K562 (cell line): ENCODE results near the gene ACSS1. TPM values are rescaled to one million over a fixed set of nuclear protein-coding genes. Genes with fewer than 3 reads are reported as not detected.

Experiments
- ATAC-seq: fragments of 200-7000 bp; cut with Tn5 transposase; 3 replicates; pipeline ENCODE4 v1.9.1; 2020; ENCODE audit warnings: moderate library complexity
- BruUV-seq: library from RNA; stranded (reverse); fragments of 400-500 nt; replicated peaks from 2 replicates; lab custom pipeline; 2021; lab: Mats Ljungman, UMichigan
- CTCF ChIA-PET: fragments of 300-600 bp; formaldehyde crosslinking; extraction: SDS; loops from one replicate; lab custom pipeline; 2021; ENCODE audit warnings: low intra/inter-chr PET ratio; lab: Yijun Ruan, JAX
- POLR2A ChIA-PET: fragments of 300-600, 350-650 bp; sonication (Branson Sonifier 250); formaldehyde crosslinking; extraction: SDS; loops from one replicate; lab custom pipeline; 2021; ENCODE audit warnings: antibody characterized with exemption, inconsistent platforms; lab: Yijun Ruan, JAX
- DNase-seq, 4 experiments: peaks; one replicate each; pipeline versions ENCODE4 v3.0.0 to v3.0.0-alpha.2; 2011 to 2018; ENCODE audit warnings: low spot score in 3 of 4, mixed read lengths in 3 of 4; ENCODE audit errors: extremely low read depth in 1 of 4
- FAIRE-seq: peaks from 2 replicates; lab custom pipeline; 2011; peaks lifted over from hg19 to GRCh38; lab: Jason Lieb, UNC
- H2AFZ ChIP-seq: 2 replicates; pipeline ENCODE4 v1.6.0; 2011; ENCODE audit warnings: low read depth, low read length, control low read depth, inconsistent platforms
- H3K27ac ChIP-seq: fragments of 200-600 bp; 3 replicates; pipeline ENCODE4 v1.8.0; 2011; ENCODE audit warnings: low read depth, mild to moderate bottlenecking, control low read depth, inconsistent platforms, low read length, moderate library complexity, mixed read lengths; ENCODE audit errors: extremely low read depth
- H3K27me3 ChIP-seq, 2 experiments: fragments of 300-600 bp in 1 of 2; 2 replicates in 1 of 2; 3 replicates in 1 of 2; pipeline versions ENCODE4 v1.6.0 to v1.8.0; 2011; ENCODE audit warnings: inconsistent platforms in 2 of 2, low read length in 2 of 2, mild to moderate bottlenecking in 1 of 2, mixed read lengths in 1 of 2, moderate library complexity in 1 of 2; ENCODE audit not compliant: control insufficient read depth in 2 of 2, insufficient read depth in 2 of 2
- H3K36me3 ChIP-seq: fragments of 300-600 bp; 3 replicates; pipeline ENCODE4 v1.8.0; 2011; ENCODE audit warnings: mild to moderate bottlenecking, low read length, inconsistent platforms; ENCODE audit not compliant: control insufficient read depth, insufficient read depth
- H3K4me1 ChIP-seq, 2 experiments: fragments of 200-600 bp in 1 of 2; replicated peaks in 1 of 2; 2 replicates in 1 of 2; 3 replicates in 1 of 2; pipeline versions ENCODE4 v1.5.1 to v1.8.0; 2011; ENCODE audit warnings: inconsistent platforms in 2 of 2, low read length in 2 of 2, mild to moderate bottlenecking in 1 of 2, mixed read lengths in 1 of 2, moderate library complexity in 1 of 2; ENCODE audit not compliant: control insufficient read depth in 2 of 2, insufficient read depth in 2 of 2
- H3K4me2 ChIP-seq: 2 replicates; pipeline ENCODE4 v1.6.1; 2011; ENCODE audit warnings: low read length, control low read depth, inconsistent platforms, mixed read lengths; ENCODE audit not compliant: insufficient read depth
- H3K4me3 ChIP-seq: fragments of 200-600 bp; sonication (generic), shearing (Covaris generic); 2 replicates; pipeline ENCODE4 v1.5.1; 2016; ENCODE audit warnings: control low read depth, inconsistent platforms
- H3K79me2 ChIP-seq: fragments of 200-600 bp; 3 replicates; pipeline ENCODE4 v1.8.0; 2011; ENCODE audit warnings: low read length, inconsistent platforms; ENCODE audit not compliant: control insufficient read depth, insufficient read depth
- H3K9ac ChIP-seq, 2 experiments: 2 replicates each; pipeline versions ENCODE4 v1.6.0 to v1.6.1; 2011; ENCODE audit warnings: low read depth in 2 of 2, low read length in 2 of 2, control low read depth in 1 of 2, inconsistent platforms in 1 of 2, mild to moderate bottlenecking in 1 of 2, mixed read lengths in 1 of 2; ENCODE audit not compliant: insufficient read depth in 1 of 2
- H3K9me1 ChIP-seq: one replicate; pipeline ENCODE4 v1.6.0; 2011; ENCODE audit warnings: inconsistent platforms, mild to moderate bottlenecking, low read length, moderate library complexity; ENCODE audit not compliant: control insufficient read depth, insufficient read depth
- H3K9me3 ChIP-seq: replicated peaks from 2 replicates; pipeline ENCODE4 v1.5.1; 2011; ENCODE audit warnings: low read depth, low read length, inconsistent platforms; ENCODE audit not compliant: control insufficient read depth, insufficient read depth
- H4K20me1 ChIP-seq: replicated peaks from 2 replicates; pipeline ENCODE4 v1.6.1; 2011; ENCODE audit warnings: low read length, inconsistent platforms, mixed read lengths; ENCODE audit not compliant: control insufficient read depth, insufficient read depth
- CSDE1 ChIP-seq, 2 experiments: fragments of 450-650 bp; IDR thresholded peaks; 2 replicates each; pipeline ENCODE4 v1.6.1; 2016; ENCODE audit warnings: mild to moderate bottlenecking in 1 of 2
- MCM5 ChIP-seq: fragments of 450-650 bp; IDR thresholded peaks from 2 replicates; pipeline ENCODE4 v1.6.1; 2016; ENCODE audit warnings: low read depth
- RUNX1 ChIP-seq: sonication (generic); IDR thresholded peaks from 2 replicates; pipeline ENCODE4 v1.6.1; 2016; ENCODE audit warnings: antibody characterized with exemption, low read depth
- ZNF175 ChIP-seq: fragments of 200-800 bp; sonication (Bioruptor generic); IDR thresholded peaks from 2 replicates; pipeline ENCODE4 v1.6.1; 2016; ENCODE audit warnings: low read depth, mild to moderate bottlenecking, missing genetic modification characterization, missing compliant biosample characterization
- ZNF655 ChIP-seq: fragments of 250-450 bp; sonication (Bioruptor Pico); IDR thresholded peaks from 2 replicates; pipeline ENCODE4 v1.5.0; 2021
- WGBS: fragments of 100-300 bp; shearing (Covaris generic); methylation state at CpG from one replicate; pipeline ENCODE4 v1.1.6; 2016; ENCODE audit warnings: low coverage, mixed read lengths; ENCODE audit not compliant: insufficient coverage; ENCODE audit errors: missing lambda C conversion rate; 5-methylcytosine and 5-hydroxymethylcytosine counted together
- in situ Hi-C: fragments of 300-500 bp; cut with MboI; formaldehyde crosslinking; loops from 4 replicates; pipeline ENCODE4 v1.15.0; 2018; ENCODE audit warnings: inconsistent platforms, mixed read lengths
- intact Hi-C: fragments of 100-400 bp; cut with micrococcal nuclease; formaldehyde crosslinking; loops from 2 replicates; pipeline ENCODE4 v1.14.2; 2022
- polyA plus RNA-seq, 8 experiments: library from polyadenylated mRNA; depleted of rRNA in 4 of 8; stranded (reverse) in 5 of 8; unstranded in 3 of 8; fragments of >200 nt; fragmentation: Nextera tagmentation in 2 of 8; fragmentation: Illumina TruSeq in 1 of 8; extraction: Ambion mirVana in 2 of 8; extraction: Trizol in 1 of 8; gene quantifications; 2 replicates each; pipeline versions ENCODE4 v1.2.1 to v1.2.3, GENCODE V29; 2011 to 2014; ENCODE audit warnings: inconsistent platforms in 1 of 8, missing spikeins in 1 of 8
- total RNA-seq, 7 experiments: library from RNA; depleted of rRNA in 6 of 7; stranded (reverse); fragments of >200 nt in 6 of 7; fragmentation: Illumina TruSeq in 2 of 7; extraction: Trizol in 2 of 7; gene quantifications; 2 replicates each; pipeline versions ENCODE4 v1.2.1 to v1.2.3, GENCODE V29; 2011 to 2021; ENCODE audit warnings: low replicate concordance in 1 of 7
- TF ChIP-seq, protein P1 (sequence below): fragments of 250-450 bp; sonication (Bioruptor Pico); IDR thresholded peaks from 2 replicates; pipeline ENCODE4 v1.4.0; 2020; ENCODE audit warnings: mild to moderate bottlenecking, moderate library complexity
- TF ChIP-seq, protein P2 (sequence below): fragments of 200-600 bp; sonication (generic); IDR thresholded peaks from one replicate; pipeline ENCODE4 v1.6.1; 2012; ENCODE audit warnings: mild to moderate bottlenecking, low read depth, low read length, inconsistent platforms

Gene ACSS1
- total and polyA plus RNA-seq, 9 of the 15 experiments (the other 6 are each of a cell fraction or from before 2014, with no cell fraction given): 0.07 to 2.1 (median 0.27) TPM; not detected in 3

DNA sequence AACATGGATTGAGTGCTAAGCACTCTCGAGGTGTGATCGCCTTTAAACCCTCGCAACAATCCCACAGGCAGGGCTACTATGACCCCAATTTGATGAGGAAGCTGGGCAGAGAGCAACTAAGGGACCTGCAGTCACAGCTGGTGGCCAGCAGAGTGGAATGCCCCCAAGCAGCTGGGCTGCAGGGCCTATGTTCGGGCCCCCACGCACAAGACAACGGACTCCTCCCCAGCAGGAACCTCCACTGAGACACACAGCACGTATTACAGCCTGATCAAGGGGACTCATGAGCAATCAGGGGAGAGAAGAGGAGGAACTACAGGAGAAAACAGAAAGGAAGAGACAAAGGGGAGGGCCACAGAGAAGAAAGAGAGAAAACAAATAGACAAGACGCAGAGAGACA, 87.2 kb downstream of the ACSS1 start (continued):
- TF ChIP-seq RUNX1 (no peak), MCM5 (no peak), ZNF655 (CRISPR knock-in tag) (no peak), CSDE1 (IDR thresholded peaks at IDR 0.05) (no peak)
- TF ChIP-seq, protein P1, sequence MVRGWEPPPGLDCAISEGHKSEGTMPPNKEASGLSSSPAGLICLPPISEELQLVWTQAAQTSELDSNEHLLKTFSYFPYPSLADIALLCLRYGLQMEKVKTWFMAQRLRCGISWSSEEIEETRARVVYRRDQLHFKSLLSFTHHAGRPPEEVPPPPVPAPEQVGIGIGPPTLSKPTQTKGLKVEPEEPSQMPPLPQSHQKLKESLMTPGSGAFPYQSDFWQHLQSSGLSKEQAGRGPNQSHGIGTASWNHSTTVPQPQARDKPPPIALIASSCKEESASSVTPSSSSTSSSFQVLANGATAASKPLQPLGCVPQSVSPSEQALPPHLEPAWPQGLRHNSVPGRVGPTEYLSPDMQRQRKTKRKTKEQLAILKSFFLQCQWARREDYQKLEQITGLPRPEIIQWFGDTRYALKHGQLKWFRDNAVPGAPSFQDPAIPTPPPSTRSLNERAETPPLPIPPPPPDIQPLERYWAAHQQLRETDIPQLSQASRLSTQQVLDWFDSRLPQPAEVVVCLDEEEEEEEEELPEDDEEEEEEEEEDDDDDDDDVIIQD (CRISPR knock-in tag): no peak

- H4K20me1 ChIP-seq: no peaks in the 10 kb centered on the region
- no peaks in the 10 kb centered on the region for H3K4me1 ChIP-seq
- no TSS peak for BruUV-seq
- no peak overlapping the region for H3K4me3 ChIP-seq
- H3K27me3 ChIP-seq: no peaks in the 10 kb centered on the region
- no peaks in the 10 kb centered on the region for H3K9me1 ChIP-seq
- H3K9ac ChIP-seq: no peak overlapping the region
- ChIA-PET POLR2A (no interaction called here), CTCF (no interaction called here)
- intact Hi-C loops: no loop called here
- no peak overlapping the region for H3K27ac ChIP-seq
- no peak for FAIRE-seq
- no peaks in the 10 kb centered on the region for H3K9me3 ChIP-seq
- ATAC-seq: no peak
- no peak for DNase-seq
- in situ Hi-C loops: no loop called here
- H2AFZ ChIP-seq: no peak overlapping the region
- TF ChIP-seq, protein P2, sequence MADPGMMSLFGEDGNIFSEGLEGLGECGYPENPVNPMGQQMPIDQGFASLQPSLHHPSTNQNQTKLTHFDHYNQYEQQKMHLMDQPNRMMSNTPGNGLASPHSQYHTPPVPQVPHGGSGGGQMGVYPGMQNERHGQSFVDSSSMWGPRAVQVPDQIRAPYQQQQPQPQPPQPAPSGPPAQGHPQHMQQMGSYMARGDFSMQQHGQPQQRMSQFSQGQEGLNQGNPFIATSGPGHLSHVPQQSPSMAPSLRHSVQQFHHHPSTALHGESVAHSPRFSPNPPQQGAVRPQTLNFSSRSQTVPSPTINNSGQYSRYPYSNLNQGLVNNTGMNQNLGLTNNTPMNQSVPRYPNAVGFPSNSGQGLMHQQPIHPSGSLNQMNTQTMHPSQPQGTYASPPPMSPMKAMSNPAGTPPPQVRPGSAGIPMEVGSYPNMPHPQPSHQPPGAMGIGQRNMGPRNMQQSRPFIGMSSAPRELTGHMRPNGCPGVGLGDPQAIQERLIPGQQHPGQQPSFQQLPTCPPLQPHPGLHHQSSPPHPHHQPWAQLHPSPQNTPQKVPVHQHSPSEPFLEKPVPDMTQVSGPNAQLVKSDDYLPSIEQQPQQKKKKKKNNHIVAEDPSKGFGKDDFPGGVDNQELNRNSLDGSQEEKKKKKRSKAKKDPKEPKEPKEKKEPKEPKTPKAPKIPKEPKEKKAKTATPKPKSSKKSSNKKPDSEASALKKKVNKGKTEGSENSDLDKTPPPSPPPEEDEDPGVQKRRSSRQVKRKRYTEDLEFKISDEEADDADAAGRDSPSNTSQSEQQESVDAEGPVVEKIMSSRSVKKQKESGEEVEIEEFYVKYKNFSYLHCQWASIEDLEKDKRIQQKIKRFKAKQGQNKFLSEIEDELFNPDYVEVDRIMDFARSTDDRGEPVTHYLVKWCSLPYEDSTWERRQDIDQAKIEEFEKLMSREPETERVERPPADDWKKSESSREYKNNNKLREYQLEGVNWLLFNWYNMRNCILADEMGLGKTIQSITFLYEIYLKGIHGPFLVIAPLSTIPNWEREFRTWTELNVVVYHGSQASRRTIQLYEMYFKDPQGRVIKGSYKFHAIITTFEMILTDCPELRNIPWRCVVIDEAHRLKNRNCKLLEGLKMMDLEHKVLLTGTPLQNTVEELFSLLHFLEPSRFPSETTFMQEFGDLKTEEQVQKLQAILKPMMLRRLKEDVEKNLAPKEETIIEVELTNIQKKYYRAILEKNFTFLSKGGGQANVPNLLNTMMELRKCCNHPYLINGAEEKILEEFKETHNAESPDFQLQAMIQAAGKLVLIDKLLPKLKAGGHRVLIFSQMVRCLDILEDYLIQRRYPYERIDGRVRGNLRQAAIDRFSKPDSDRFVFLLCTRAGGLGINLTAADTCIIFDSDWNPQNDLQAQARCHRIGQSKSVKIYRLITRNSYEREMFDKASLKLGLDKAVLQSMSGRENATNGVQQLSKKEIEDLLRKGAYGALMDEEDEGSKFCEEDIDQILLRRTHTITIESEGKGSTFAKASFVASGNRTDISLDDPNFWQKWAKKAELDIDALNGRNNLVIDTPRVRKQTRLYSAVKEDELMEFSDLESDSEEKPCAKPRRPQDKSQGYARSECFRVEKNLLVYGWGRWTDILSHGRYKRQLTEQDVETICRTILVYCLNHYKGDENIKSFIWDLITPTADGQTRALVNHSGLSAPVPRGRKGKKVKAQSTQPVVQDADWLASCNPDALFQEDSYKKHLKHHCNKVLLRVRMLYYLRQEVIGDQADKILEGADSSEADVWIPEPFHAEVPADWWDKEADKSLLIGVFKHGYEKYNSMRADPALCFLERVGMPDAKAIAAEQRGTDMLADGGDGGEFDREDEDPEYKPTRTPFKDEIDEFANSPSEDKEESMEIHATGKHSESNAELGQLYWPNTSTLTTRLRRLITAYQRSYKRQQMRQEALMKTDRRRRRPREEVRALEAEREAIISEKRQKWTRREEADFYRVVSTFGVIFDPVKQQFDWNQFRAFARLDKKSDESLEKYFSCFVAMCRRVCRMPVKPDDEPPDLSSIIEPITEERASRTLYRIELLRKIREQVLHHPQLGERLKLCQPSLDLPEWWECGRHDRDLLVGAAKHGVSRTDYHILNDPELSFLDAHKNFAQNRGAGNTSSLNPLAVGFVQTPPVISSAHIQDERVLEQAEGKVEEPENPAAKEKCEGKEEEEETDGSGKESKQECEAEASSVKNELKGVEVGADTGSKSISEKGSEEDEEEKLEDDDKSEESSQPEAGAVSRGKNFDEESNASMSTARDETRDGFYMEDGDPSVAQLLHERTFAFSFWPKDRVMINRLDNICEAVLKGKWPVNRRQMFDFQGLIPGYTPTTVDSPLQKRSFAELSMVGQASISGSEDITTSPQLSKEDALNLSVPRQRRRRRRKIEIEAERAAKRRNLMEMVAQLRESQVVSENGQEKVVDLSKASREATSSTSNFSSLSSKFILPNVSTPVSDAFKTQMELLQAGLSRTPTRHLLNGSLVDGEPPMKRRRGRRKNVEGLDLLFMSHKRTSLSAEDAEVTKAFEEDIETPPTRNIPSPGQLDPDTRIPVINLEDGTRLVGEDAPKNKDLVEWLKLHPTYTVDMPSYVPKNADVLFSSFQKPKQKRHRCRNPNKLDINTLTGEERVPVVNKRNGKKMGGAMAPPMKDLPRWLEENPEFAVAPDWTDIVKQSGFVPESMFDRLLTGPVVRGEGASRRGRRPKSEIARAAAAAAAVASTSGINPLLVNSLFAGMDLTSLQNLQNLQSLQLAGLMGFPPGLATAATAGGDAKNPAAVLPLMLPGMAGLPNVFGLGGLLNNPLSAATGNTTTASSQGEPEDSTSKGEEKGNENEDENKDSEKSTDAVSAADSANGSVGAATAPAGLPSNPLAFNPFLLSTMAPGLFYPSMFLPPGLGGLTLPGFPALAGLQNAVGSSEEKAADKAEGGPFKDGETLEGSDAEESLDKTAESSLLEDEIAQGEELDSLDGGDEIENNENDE: no peak
- no peak for TF ChIP-seq ZNF175 (CRISPR knock-in tag)
- WGBS: 90% methylated on average over 5 of the region's 5 CpGs
- no peak overlapping the region for H3K4me2 ChIP-seq
- peaks cover 42% of the 10 kb centered on the region; the same call in 2 of the 3 replicates for H3K36me3 ChIP-seq
- no peaks in the 10 kb centered on the region for H3K79me2 ChIP-seq
Measured at GRCh38 chr20:24970030-24970553, 87.8 kb downstream of the ACSS1 start.
